GM18520 (cell line): ENCODE results near the gene XRN1.
"Not testable (repeated sequence)": the region's sequence is repeated elsewhere in the genome, so short reads cannot be mapped to it uniquely, and the experiment has no call there.

Experiments
- ATAC-seq: cut with Tn5 transposase; IDR thresholded peaks from one replicate; pipeline ENCODE4 v1.9.1; 2021; ENCODE audit not compliant: unreplicated experiment

XRN1 gene, protein sequence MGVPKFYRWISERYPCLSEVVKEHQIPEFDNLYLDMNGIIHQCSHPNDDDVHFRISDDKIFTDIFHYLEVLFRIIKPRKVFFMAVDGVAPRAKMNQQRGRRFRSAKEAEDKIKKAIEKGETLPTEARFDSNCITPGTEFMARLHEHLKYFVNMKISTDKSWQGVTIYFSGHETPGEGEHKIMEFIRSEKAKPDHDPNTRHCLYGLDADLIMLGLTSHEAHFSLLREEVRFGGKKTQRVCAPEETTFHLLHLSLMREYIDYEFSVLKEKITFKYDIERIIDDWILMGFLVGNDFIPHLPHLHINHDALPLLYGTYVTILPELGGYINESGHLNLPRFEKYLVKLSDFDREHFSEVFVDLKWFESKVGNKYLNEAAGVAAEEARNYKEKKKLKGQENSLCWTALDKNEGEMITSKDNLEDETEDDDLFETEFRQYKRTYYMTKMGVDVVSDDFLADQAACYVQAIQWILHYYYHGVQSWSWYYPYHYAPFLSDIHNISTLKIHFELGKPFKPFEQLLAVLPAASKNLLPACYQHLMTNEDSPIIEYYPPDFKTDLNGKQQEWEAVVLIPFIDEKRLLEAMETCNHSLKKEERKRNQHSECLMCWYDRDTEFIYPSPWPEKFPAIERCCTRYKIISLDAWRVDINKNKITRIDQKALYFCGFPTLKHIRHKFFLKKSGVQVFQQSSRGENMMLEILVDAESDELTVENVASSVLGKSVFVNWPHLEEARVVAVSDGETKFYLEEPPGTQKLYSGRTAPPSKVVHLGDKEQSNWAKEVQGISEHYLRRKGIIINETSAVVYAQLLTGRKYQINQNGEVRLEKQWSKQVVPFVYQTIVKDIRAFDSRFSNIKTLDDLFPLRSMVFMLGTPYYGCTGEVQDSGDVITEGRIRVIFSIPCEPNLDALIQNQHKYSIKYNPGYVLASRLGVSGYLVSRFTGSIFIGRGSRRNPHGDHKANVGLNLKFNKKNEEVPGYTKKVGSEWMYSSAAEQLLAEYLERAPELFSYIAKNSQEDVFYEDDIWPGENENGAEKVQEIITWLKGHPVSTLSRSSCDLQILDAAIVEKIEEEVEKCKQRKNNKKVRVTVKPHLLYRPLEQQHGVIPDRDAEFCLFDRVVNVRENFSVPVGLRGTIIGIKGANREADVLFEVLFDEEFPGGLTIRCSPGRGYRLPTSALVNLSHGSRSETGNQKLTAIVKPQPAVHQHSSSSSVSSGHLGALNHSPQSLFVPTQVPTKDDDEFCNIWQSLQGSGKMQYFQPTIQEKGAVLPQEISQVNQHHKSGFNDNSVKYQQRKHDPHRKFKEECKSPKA (N-terminal part only)

DNA sequence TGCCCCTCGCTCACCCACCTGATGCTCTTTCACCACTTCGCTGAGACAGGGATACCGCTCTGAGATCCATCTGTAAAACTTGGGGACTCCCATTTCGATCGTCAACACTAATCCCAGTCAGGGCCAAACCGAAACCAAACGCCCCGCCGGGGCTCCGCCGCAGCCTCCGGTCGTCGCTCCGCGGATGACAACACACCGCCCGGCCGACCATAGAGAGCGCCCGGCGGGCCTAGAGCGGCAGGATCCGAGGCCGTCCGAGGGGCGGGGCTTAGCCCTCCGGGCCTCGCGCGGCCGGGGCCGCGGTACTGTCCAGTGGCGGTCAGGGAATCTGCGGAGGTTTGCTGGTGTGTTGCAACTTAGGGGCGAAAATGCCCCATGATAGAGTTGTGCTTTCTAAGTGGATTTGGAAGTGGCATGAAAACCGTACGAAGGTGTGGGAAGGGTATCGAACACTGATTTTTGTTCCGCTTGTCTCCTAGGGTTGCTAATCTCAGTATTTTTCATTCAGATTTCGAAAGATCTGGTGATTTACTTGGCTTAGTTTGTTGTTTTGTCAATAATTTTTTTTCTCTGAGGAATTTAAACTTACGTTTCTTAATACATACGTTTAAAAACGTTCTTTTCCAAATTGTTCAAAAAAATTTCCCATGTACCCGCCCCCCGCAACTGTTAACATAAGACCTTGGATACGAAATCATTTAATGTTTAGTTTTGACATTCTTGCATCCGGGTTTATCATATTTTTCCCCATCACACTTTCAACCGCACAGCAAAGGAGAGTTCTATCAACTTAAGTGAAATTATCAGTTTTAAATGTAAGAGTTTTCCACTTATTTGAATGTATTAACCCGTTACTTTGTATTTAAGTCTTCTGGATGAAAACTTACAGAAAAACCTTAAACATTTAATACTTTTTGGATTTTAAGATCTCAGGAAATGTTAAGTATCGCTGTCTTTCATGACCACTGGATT lies at the start of gene XRN1:
TSS of gene XRN1 (minus strand) at position 186 of the 972 bp plus-strand sequence. CDS start at position 93, 93 bp downstream.
- peak; percentile 78 for ATAC-seq

DNA sequence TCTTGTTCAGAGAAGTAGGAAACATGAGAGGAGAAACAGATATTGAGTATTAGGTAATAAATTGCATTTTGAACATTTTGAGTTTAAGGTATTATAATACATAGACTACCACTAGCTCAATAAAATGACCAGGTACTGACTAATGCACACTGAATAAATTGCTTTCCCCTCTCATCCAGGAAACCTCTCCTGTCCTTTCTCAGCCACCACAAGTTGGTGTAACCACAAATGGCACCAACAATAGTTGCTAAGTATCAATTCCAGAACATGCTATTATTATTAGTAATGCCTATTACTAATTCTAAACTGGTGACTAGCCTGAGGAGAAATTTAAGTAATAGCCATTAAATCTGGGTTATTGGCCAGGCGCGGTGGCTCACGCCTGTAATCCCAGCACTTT lies 47.3 kb upstream of the XRN1 start:
- no peak for ATAC-seq

DNA sequence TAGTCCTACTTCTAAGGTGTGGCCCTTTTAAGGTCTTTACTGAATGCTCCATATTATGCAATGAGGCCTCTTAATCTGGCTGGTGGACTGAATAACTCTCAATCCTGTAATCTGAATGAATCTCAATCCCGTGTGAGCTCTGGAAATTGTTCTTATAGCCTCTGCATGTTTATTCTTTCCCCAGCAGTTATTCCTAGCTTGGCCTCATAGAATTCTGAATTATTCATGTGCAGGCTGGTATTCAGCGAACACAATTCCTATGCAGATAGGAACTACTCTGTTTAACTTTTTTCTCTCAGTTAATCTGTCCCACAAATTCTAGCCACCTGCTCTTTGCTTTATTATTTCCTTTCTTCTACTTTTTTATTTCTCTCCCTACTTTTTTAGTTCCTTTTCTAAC lies 44.3 kb upstream of the XRN1 start:
- no peak for ATAC-seq

DNA sequence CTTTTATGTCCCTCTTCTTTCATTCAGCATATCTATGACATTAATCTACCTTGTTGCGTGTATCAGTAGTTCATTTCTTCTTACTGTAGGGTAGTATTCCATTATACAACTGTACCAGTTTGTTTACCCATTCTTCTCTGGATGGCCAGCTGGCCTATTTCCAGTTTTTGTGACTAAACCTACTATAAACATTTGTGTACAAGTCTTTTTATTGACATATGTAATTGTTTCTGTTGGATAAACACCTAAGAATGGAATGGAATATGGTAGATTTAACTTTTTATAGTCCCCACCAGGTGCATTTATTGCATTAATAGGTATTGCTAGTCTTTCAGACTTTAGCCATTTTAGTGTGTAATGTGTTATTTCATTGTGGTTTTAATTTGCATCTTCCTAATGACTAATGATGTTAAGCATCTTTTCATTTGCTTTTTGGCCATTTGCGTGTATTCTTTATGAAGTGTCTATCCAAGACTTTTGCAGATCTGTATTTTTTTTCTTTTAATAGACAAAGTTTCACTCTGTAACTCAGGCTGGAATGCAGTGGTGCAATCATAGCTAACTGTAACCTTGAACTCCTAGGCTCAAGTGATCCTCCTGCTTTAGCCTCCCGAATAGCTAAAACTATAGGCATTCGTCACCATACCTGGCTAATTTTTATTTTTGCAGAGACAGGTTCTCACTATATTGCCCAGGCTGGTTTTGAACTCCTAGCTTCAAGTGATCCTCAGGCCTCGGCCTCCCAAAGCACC lies 41.9 kb upstream of the XRN1 start:
- no peak for ATAC-seq

DNA sequence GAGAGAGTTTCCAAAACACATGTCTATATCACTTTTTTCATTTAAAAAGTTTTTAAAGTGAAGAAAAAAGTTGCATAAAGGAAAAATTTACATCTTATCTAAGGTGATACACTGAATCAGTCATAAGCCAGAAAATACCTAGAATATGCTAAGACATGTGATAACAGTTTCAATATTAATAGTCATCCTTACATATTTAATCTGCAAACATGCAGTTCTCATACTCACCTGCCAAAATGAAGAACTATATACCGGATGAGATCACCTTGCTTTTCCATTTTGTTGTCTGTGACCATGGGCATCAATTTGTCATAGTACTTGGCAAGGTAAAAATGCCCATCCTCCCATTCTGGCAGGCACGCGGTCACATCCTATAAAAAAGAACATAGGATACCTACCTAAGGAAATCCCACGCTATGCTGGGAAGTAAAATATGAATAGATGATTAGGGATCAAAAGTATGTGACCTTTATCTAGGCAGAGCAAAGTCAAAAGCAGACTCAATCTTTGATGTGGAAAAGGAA lies 37.1 kb upstream of the XRN1 start:
- no peak for ATAC-seq

DNA sequence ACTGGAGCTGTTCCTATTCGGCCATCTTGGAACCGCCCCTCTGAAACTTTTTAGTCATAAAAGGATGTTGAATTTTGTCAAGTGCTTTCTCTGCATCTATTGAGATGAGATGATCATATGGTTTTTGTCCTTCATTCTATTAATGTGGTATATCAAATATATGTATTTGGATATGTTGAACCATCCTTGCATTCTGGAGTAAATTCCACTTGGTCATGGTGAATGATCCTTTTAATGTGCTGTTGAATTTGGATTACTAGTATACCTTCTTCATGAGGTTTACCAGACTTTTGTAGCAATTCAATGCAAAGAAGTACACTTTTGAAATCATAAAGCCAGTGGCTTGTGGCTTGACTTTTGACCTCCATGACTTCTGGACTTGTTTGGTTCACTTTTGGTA lies 33.4 kb upstream of the XRN1 start:
- no peak for ATAC-seq

DNA sequence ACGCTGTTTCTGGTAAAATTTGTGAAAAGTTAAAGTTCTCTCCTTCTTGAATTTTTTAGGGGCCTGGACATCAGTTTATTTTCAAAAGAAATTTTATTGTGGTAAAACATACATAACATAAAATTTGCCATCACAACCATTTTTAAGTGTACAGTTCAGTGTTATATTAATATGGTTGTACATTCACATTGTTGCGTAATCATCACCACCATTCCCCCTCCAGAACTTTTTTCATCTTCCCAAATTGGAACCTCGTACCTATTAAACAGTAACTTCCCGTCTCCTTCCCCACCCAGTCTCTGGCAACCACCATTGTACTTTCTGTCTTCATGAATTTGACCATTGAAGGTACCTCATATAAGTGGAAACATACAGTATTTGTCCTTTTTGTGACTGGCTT lies 23.0 kb upstream of the XRN1 start:
- no peak for ATAC-seq

DNA sequence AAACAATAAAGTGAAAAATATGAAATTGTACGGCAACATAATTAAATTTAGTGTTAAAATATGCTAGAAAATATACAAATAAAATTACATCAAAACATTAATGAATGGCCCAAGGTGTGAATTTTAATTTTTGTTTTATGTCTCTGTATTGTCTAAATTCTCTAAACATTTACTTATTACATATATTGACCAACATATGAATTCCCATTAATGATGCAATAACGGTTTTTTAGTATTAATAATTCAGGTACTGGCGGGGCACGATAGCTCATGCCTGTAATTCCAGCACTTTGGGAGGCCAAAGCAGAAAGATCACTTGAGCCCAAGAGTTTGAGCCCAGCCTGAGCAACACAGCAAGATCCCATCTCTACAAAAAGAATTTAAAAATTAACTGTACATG lies 20.6 kb upstream of the XRN1 start:
- no peak for ATAC-seq

DNA sequence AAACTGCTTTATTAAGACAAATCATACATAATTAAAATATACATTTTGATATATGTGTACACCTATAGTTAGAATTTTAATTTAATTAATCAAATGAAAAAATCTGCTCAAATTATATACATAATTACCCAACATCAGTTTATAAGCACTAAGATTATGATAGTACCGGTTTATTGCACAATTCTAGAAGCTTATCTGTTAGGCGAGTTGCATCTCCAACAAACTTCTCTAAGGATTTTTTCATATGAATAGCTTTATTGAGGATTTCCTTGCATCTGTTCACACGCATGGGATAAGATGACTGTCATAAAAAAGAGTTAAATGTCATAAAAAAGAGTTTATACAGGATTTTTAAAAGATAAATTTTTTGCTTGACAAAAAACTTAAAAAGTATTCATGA lies 19.9 kb upstream of the XRN1 start:
- ATAC-seq, result no peak

DNA sequence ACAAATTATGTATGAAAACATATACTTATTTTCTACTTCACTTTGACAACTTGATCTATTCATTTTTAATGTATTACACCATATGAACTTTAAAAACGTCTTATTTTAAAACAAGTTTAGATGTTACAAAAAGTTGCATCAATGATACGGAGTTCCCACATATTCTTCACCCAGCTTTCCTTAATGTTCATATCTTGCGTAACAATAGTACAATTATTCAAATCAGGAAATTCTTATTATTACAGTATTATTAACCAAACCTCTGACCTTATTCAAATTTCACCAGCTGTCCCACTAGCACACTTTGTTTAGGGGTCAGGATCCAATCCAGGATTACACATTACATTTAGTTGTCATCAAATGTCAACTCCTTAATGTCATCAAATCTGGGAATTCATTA lies 12.9 kb upstream of the XRN1 start:
- no peak for ATAC-seq

DNA sequence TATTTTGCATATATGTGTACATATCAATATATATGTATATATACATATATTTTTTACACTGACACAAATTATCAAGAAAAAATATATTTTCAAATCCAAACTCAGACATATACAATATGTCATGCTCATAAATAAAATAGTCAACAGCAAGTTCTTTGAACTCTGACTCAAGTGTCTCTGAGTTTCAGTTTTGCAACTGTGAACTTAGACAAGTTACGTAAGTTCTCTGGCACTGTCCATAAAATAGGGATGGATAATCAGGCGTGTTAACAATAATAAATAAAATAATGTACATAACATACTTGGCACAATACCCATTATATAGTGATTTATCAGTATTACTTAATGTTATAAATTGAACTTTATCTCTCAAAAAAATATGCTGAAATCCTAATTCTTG lies 12.1 kb upstream of the XRN1 start:
- ATAC-seq, result no peak

DNA sequence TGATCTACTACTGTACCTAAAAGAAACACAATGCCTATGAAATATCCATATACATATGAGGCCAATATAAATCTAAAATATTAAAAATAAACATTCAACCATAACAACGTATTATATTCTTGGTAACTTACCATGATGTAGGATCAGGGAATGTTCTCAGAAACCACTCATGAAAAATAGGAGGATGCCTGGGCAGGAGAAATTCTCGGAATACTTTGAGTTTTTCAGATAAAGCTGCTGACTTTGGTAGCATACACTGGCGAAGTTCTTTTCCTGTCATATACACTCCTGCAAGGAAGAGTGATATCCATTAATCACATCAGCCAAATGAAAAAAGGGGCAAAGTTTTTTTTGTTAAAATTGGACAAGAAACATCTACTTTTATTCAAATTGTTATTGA lies 11.3 kb upstream of the XRN1 start:
- ATAC-seq, result no peak

DNA sequence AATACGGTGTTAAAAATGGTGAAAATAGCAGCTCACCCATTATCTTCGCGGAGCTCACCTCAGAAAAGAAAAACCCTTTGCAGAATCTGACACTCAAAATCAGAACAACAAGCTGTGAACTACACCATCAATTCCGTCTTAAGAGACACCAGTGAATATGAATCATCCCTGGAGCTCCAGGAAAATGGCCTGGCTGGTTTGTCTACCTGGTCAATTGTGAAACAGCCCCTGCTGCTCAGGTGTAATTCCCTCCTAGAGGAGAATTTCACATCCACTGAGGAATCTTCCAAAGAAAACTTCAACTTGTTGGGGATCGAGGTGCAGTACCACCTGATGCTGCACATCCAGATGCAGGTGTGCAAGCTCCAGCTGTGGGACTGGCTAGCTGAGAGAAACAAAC lies 3.0 kb upstream of the XRN1 start:
- ATAC-seq, result no peak

DNA sequence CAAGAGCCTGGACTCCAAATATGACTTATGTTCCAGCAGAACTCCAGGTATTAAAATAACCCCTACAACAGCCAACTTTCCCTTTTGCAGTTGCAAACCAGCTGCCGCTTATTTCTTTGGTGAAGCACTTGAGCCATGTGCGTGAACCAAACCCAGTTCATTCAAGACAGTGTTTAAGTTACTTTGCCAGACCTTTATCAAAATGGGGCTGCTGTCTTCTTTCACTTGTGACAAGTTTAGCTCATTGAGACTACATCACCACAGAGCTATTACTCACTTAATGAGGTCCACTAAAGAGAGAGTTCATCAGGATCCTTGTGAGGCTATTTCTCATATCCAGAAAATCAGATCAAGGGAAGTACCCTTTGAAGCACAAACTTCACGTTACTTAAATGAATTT lies 2.4 kb upstream of the XRN1 start:
- ATAC-seq, result no peak

DNA sequence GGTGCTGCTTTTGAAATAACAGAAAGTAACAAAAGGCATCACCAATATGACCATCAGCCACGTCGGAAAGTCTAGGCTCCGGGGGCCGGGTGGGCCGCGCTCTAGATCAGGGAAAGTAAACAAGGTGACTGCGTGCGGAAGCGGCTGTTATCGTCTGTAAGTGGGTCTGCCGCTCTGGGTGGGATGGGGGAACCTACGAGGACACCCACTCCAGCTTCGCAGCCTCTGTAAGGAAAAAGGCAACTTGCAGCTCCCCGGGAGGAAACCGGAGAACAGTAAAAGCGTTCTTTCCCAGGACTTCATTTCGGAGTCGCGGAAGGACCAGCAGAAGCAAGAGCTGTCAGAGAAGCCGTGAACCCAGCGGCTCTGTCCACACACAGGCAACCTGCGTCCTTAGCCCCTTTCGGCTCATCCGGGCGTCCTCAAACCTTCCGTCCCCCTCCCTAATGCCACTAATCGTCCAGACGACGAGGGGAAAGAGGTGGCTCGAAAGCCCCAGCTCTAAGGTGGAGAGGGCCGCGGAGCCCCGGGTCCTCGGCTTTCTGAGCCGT lies 461 bp downstream of the XRN1 start:
- ATAC-seq, result no peak

DNA sequence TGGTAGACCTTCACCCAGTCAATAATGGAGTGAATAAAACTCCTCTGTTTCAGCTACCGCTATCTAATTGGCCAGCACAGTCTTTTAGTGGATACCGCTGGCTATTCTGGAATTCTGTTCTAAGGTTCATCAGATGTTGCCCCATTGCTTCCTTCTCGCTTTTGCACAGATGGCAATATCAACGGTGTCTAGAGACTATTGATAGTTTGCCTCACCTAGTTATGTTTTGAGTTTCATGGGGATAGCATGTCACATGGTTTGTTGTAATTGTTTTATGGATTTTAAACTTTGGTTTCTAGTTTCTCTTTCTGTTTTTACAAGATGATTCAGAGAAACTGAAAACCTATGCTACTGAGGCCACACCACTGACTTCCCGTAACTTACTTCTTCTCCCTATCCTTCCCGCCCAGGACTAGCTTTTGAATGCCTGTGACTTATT lies 2.0 kb downstream of the XRN1 start:
- peak; percentile 48 for ATAC-seq

DNA sequence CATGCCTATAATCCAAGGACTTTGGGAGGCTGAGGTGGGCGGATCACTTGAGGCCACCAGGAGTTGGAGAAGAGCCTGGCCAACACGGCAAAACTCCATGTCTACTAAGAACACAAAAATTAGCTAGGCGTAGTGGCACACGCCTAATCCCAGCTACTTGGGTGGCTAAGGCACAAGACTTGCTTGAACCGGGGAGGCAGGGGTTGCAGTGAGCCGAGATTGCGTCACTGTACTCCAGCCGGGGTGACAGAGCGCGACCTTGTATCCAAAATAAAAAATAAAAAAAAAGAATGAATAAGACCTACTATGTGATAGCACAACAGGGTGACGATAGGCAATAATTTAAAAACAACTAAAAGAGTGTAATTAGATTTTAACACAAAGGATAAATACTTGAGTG lies 3.5 kb downstream of the XRN1 start:
- ATAC-seq, result no peak

DNA sequence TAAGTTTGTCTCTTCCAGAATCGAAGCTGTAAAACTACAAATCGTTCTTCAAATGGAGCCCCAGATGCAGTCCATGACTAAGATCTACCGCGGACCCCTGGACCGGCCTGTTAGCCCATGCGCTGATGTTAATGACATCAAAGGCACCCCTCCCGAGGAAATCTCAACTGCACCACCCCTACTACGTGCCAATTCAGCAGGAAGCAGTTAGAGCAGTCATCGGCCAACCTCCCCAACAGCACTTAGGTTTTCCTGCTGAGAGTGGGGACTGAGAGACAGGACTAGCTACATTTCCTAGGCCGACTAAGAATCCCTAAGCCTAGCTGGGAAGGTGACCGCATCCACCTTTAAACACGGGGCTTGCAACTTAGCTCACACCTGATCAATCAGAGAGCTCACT lies 4.8 kb downstream of the XRN1 start:
- not testable (repeated sequence) for ATAC-seq
